Esophagus mucosa (tissue), 1 donor: ENCODE measurements around the gene ZBTB16. TPM values are rescaled to one million over a fixed set of nuclear protein-coding genes. Genes with fewer than 3 reads are reported as not detected.

ENCODE experiments used
- ATAC-seq: fragments of 200-7000 bp; cut with Tn5 transposase; one replicate; pipeline ENCODE4 v1.9.1; 2020
- total RNA-seq: library from RNA; stranded (reverse); gene quantifications from one replicate; pipeline ENCODE4 v1.2.4, GENCODE V29; 2023
- donor health status: DM: yes; HTN: yes; CAD: no.

Gene ZBTB16
- total RNA-seq, 1 donor from 2014 or later, result 5.4 TPM

DNA sequence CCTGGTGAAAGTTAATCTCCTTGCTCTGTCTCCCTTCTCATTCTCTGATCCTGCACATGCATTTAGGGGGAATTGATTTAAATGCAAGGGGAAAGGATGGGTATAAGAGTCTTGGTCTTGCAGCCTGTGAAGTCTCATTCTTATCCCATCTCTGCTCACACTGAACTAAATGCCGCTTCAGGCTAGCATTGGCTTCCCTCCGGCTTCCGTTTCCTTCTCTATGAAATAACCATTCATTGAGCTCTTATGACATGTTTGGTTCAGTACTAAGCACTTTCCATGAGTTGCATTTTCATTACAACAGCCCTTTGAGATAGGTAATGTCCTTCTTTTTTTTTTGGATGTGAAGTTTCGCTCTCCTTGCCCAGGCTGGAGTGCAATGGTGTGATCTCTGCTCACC lies 5.6 kb downstream of the ZBTB16 start:
- ATAC-seq, result no peak

DNA sequence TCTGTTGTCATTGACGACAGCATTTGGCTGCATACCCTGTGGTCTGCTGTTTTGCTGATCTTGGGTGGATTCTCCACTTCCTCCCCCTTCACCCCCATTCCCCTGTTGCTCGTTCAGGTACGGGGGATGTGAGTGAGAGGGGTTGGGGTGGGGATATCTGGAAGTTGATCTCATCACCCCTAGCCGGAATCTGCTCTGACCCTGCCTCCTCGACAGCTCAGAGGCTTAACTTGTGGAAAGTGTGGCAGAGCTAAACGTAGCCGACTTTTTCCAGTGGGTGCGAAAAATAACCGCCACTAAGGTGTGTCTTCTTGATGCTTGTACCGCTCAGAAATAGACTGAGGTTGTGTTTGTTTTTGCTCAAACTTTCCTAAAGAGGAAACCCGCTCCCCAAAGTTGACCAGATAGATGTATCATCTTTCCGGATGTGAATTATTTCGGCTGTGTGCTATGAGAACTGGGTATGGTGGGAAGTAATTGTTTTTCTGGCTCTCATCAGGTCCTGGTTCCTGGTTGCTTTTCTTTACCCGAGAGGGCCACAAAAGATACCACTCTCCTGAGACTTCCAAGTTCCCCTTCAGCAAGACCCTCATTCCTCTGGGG lies 6.6 kb downstream of the ZBTB16 start:
- no peak for ATAC-seq

DNA sequence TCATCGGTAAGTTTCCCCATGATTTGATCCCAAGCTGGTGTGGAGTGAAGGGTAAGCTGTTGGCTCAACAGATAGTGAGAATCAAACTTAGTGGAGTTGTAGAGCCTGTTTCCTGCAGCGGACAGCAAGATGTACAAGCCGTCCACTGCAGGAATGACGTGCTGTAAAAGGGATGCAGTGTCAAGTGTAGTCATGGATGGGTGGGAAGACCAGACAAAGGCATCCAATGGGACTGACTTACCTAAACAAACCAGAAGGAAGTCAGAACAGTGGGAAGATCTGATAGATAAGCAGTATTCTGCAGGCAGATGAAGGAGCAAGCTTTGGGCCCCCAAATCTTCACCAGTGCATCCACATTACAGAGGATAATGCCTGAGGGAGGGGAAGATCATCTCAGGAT lies 8.8 kb downstream of the ZBTB16 start:
- no peak for ATAC-seq

DNA sequence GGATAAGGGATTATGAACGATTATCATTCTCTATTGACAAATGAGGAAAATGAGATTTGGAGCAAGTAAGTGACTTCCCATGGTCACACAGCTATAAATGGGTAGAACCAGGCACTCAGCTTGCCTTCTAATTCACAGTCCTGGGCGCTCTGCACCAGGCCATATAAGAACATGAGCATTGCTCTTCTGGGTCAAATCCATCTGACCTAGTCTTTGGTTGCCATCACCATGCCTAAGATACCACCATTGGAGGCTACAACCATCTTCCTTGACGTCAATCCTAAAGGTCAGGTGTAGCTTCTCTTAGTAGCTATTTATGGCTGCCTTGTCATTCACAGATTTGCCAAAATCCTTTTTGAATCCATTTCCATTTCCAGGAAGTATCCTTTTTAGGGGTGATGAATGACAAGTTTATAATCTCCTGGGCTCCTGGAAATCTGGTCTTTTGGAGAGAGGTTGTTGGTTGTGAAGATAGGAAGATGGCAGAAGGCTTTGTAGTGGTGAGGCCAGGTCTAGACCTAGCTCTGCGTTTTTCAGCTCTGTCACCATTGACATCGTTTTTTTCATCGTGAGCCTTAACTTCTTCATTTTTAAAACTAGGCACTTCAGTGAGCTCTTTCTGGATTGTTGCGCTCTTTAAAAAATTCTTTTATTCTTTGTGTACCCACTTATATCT lies 11.1 kb downstream of the ZBTB16 start:
- no peak for ATAC-seq

GRCh38 chr11:114073007-114073827 lies 13.7 kb downstream of the ZBTB16 start:
- no peak for ATAC-seq

- ATAC-seq, result no peak
Measured at GRCh38 chr11:114073828-114074381, 14.4 kb downstream of the ZBTB16 start.

GRCh38 chr11:114074546-114075343 lies 15.2 kb downstream of the ZBTB16 start:
- no peak for ATAC-seq

GRCh38 chr11:114075344-114075610 lies 15.8 kb downstream of the ZBTB16 start:
- no peak for ATAC-seq

- ATAC-seq, result no peak
Measured at GRCh38 chr11:114075891-114076441, 16.5 kb downstream of the ZBTB16 start.

DNA sequence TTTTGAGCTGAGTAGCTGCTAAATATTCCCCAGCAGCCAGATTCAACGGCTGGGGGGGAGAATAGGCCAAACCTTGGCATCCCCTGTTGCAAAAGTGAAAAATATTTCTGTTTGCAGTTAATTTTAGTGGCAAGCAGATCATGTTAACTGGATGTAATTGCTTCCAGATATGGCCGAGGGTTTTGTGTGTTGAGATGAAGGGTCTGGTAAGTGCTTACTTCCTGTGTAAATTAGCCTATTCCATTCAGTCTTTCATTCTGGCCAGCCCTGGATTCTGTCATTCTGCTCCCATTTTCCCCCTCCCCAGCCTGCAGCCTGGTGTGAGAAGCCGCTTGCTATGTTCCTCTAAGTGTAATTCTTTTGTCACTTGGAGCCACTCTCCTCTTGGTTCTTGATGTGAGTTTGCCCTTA lies 17.4 kb downstream of the ZBTB16 start:
- ATAC-seq, result no peak

- ATAC-seq, result no peak
Measured at GRCh38 chr11:114077482-114078305, 18.2 kb downstream of the ZBTB16 start.

DNA sequence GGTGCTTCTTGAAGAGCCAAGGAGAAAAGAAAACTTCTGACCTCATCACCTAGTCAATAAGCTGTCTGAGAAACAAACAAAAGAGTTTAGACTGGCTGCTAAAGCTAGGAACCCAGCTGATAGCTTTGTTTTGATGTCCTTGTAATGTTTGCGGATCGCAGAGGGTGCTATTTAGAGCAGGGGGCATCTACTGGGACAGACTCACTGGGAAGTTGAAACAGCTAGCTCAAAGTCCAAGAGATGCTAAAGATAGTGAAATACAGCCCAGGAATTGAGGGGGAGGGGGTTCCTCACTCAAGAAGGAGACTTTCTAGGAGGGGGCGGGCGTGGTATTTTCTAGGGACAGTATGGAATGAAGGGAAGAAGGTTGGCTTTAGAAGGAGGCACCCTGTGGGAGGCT lies 18.9 kb downstream of the ZBTB16 start:
- no peak for ATAC-seq

- no peak for ATAC-seq
Measured at GRCh38 chr11:114079511-114080065, 20.1 kb downstream of the ZBTB16 start.

DNA sequence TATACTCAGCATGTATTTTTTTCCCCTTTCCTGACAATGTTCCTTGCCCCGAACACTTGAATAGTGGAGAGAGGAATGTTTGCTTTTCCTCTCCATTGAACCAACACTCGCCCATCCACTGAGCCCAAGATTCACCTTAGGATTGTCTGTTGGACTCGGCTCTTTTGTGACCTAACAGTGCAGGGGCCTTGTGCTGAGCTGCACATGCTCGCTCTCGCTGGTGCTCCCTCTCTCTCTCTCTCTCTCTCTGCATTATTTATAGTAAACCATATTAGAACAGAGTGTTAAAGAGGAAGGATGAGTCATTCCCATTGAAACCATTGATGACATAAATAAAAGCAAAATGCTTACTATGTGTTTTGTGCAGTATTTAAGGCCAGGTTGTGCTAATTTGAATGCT lies 20.7 kb downstream of the ZBTB16 start:
- peak; percentile 55 for ATAC-seq

DNA sequence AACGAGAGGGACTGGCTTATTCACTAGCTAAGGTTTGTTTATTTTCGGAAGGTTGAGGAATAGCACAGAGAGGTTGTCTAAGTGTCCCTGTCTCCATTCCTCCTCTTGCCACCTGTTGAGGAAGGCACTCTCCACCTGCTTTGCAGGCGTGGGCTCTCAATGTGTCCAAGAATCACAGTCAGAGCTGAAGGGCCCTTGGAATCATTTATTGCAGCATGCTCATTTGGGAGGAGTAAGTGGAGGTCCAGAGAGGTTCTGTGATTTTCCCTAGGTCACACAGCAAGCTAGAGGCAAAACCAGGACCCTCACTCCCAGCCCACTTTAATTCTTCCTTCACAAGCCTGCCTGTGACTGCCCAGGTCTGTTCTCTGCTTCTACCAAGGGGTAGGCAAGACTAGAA lies 21.3 kb downstream of the ZBTB16 start:
- ATAC-seq, result no peak

- no peak for ATAC-seq
Measured at GRCh38 chr11:114081641-114082414, 22.3 kb downstream of the ZBTB16 start.

DNA sequence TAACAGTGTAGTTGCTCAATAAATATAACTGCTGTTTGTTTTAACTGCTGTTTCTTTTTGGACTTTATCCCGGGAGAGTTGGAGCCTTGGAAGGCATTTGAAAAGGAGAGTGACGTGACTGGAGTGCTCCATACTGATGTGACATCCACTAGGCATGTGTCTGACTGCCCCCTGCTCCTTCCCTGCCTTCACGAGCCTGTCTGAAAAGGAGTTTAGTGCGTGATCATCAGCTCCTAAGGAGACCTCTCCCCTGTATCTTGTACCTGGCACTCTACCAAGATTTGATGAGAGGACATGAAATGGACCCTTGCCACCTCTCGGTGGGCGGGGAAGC lies 22.9 kb downstream of the ZBTB16 start:
- no peak for ATAC-seq

GRCh38 chr11:114082767-114083181 lies 23.3 kb downstream of the ZBTB16 start:
- ATAC-seq, result no peak

GRCh38 chr11:114083391-114084252 lies 24.1 kb downstream of the ZBTB16 start:
- ATAC-seq, result no peak

DNA sequence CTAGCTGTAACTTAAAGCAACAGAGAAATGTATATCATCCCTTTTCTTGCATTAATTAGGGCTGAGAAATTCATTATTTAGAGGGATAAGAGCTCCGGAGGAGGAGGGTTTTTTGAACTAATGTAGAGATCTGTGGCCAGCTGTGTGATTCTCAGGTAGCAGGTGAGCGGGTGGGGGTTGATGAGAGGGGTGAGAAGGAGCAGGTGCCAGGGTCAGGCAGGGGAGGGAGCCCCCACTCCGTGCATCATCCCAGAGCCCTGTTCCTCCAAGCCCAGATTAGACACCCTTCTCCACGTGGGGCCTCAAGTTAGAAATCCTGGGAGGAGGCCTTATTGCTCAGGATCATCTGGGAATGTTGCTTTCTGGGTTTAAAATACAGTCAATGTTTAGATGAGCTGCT lies 24.9 kb downstream of the ZBTB16 start:
- ATAC-seq, result no peak
